SK-N-SH (cell line): ENCODE measurements around the gene ITGA5.
"Not testable (repeated sequence)": the region's sequence is repeated elsewhere in the genome, so short reads cannot be mapped to it uniquely, and the experiment has no call there.

ENCODE experiments used
- POLR2AphosphoS5 ChIP-seq: IDR thresholded peaks from 2 replicates; pipeline ENCODE4 v1.6.1; 2012; ENCODE audit warnings: low read depth, low read length
- SIN3A ChIP-seq: IDR thresholded peaks from 2 replicates; pipeline ENCODE4 v1.6.1; 2012; ENCODE audit warnings: low read depth, mild to moderate bottlenecking, low read length, moderate library complexity, borderline replicate concordance

GRCh38 chr12:54354271-54354670 is 64.8 kb downstream of the ITGA5 start:
- TF ChIP-seq POLR2AphosphoS5, SIN3A: not testable (repeated sequence)
